ENCODE measurements around the gene NFX1.
A peak's percentile ranks its signal among the peaks of the same experiment; 100 is the strongest.

The NFX1 gene

GRCh38 chr9:33415501-33416038 is 125.3 kb downstream of the NFX1 start:
- peaks cover 3% of the 10 kb centered on the region for H3K4me1 ChIP-seq (ENCODE audit: insufficient read depth, low read length, poor library complexity, severe bottlenecking)
- peak overlapping the region; percentile 14 for H3K4me3 ChIP-seq (ENCODE audit: low read length, poor library complexity, severe bottlenecking)
- H3K27me3 ChIP-seq (ENCODE audit: insufficient read depth, low read length, poor library complexity, severe bottlenecking) = no peaks in the 10 kb centered on the region
- TF ChIP-seq EZH2phosphoT487 (IDR thresholded peaks at IDR 0.05; ENCODE audit: borderline replicate concordance) (no peak), CTCF (conservative IDR thresholded peaks at IDR 0.05; ENCODE audit: low read length) (peak; percentile 93)
- no peaks in the 10 kb centered on the region for H3F3A ChIP-seq (ENCODE audit: low read depth)
- H3K79me2 ChIP-seq (ENCODE audit: insufficient read depth, low read length) = no peaks in the 10 kb centered on the region
- peak overlapping the region; percentile 85 for H2AFZ ChIP-seq (ENCODE audit: low read length)
- no peaks in the 10 kb centered on the region for H3K9me3 ChIP-seq (ENCODE audit: insufficient read depth, low read depth, low read length)
- H3K9ac ChIP-seq (ENCODE audit: low read depth, low read length, poor library complexity, severe bottlenecking) = no peak overlapping the region
- H3K9me2 ChIP-seq (replicated peaks; ENCODE audit: low read depth, low read length) = no peaks in the 10 kb centered on the region
- H3K4me2 ChIP-seq (ENCODE audit: low read depth, low read length, poor library complexity, severe bottlenecking) = peak overlapping the region; percentile 53
- no peaks in the 10 kb centered on the region for H3K36me3 ChIP-seq (ENCODE audit: insufficient read depth, low read length)
- H4K20me1 ChIP-seq (ENCODE audit: insufficient read depth, low read length, poor library complexity, severe bottlenecking) = no peaks in the 10 kb centered on the region

- Histone ChIP-seq H2AFZ (ENCODE audit: low read length) (no peak overlapping the region), H3K4me1 (ENCODE audit: insufficient read depth, low read length, poor library complexity, severe bottlenecking) (peaks cover 3% of the 10 kb centered on the region), H3K27me3 (ENCODE audit: insufficient read depth, low read length, poor library complexity, severe bottlenecking) (no peaks in the 10 kb centered on the region)
These were observed 126.7 kb downstream of the NFX1 start for GRCh38 chr9:33416996-33417395.

GRCh38 chr9:33418090-33418489 is 127.8 kb downstream of the NFX1 start:
- H3K4me2 ChIP-seq (ENCODE audit: low read depth, low read length, poor library complexity, severe bottlenecking) = no peak overlapping the region
- TF ChIP-seq CTCF (conservative IDR thresholded peaks at IDR 0.05; ENCODE audit: low read length) = no peak
- TF ChIP-seq EZH2phosphoT487 (IDR thresholded peaks at IDR 0.05; ENCODE audit: borderline replicate concordance) = no peak
- H3K36me3 ChIP-seq (ENCODE audit: insufficient read depth, low read length) = no peaks in the 10 kb centered on the region
- no peaks in the 10 kb centered on the region for H3F3A ChIP-seq (ENCODE audit: low read depth)
- no peaks in the 10 kb centered on the region for H4K20me1 ChIP-seq (ENCODE audit: insufficient read depth, low read length, poor library complexity, severe bottlenecking)
- H3K79me2 ChIP-seq (ENCODE audit: insufficient read depth, low read length) = no peaks in the 10 kb centered on the region
- H3K27me3 ChIP-seq (ENCODE audit: insufficient read depth, low read length, poor library complexity, severe bottlenecking) = no peaks in the 10 kb centered on the region
- peaks cover 3% of the 10 kb centered on the region for H3K4me1 ChIP-seq (ENCODE audit: insufficient read depth, low read length, poor library complexity, severe bottlenecking)
- no peak overlapping the region for H2AFZ ChIP-seq (ENCODE audit: low read length)
- no peaks in the 10 kb centered on the region for H3K9me3 ChIP-seq (ENCODE audit: insufficient read depth, low read depth, low read length)
- H3K9me2 ChIP-seq (replicated peaks; ENCODE audit: low read depth, low read length) = no peaks in the 10 kb centered on the region
- no peak overlapping the region for H3K4me3 ChIP-seq (ENCODE audit: low read length, poor library complexity, severe bottlenecking)
- no peak overlapping the region for H3K9ac ChIP-seq (ENCODE audit: low read depth, low read length, poor library complexity, severe bottlenecking)

More at GRCh38 chr9:33416996-33417395, 126.7 kb downstream of the NFX1 start:
- H3K36me3 ChIP-seq (ENCODE audit: insufficient read depth, low read length) = no peaks in the 10 kb centered on the region
- no peaks in the 10 kb centered on the region for H4K20me1 ChIP-seq (ENCODE audit: insufficient read depth, low read length, poor library complexity, severe bottlenecking)
- no peaks in the 10 kb centered on the region for H3K79me2 ChIP-seq (ENCODE audit: insufficient read depth, low read length)
- H3F3A ChIP-seq (ENCODE audit: low read depth) = no peaks in the 10 kb centered on the region
- no peak overlapping the region for H3K9ac ChIP-seq (ENCODE audit: low read depth, low read length, poor library complexity, severe bottlenecking)
- TF ChIP-seq CTCF (conservative IDR thresholded peaks at IDR 0.05; ENCODE audit: low read length) (no peak), EZH2phosphoT487 (IDR thresholded peaks at IDR 0.05; ENCODE audit: borderline replicate concordance) (no peak)
- H3K4me2 ChIP-seq (ENCODE audit: low read depth, low read length, poor library complexity, severe bottlenecking) = no peak overlapping the region
- no peak overlapping the region for H3K4me3 ChIP-seq (ENCODE audit: low read length, poor library complexity, severe bottlenecking)
- no peaks in the 10 kb centered on the region for H3K9me2 ChIP-seq (replicated peaks; ENCODE audit: low read depth, low read length)
- H3K9me3 ChIP-seq (ENCODE audit: insufficient read depth, low read depth, low read length) = no peaks in the 10 kb centered on the region
